Measurements from ENCODE around the gene LRRTM3.

LRRTM3 gene

GRCh38 chr10:66929375-66929774, 3.5 kb downstream of the LRRTM3 start:
- in situ Hi-C loops (cut with HindIII; ENCODE audit: low sequenced_read_pairs), result no loop called here
- no peak for TF ChIP-seq CTCF (IDR thresholded peaks at IDR 0.05; ENCODE audit: low read depth, low read length)
- DNase-seq (ENCODE audit: low read depth, low spot score), result no peak
- H3K4me3 ChIP-seq (ENCODE audit: low read depth, low read length), result no peak overlapping the region

GRCh38 chr10:66931340-66931948, 5.6 kb downstream of the LRRTM3 start:
- in situ Hi-C loops (cut with HindIII; ENCODE audit: low sequenced_read_pairs), result no loop called here
- TF ChIP-seq CTCF (IDR thresholded peaks at IDR 0.05; ENCODE audit: low read depth, low read length), result peak; percentile 76
- H3K4me3 ChIP-seq (ENCODE audit: low read depth, low read length), result no peak overlapping the region
- DNase-seq (ENCODE audit: low read depth, low spot score), result peak; percentile 68

DNA sequence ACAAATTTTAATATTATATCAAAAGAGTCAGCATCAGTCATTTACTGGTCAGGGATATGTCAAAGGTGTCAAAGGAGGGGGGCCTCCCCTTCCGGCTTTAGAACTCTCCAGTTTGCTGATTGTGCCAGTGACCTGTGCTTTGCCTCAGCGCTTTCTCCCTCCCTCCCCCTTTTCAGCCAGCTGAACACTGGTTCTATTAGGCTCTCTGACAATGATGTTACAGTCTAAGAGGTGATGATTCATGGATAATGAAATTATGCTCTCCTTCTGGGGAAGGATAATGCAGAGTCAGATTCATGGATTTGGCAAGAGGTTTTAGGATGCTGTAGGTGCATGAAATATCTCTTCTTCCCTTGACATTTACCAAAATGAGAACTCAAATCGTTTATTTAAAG, 6.1 kb downstream of the LRRTM3 start:
- H3K4me3 ChIP-seq (ENCODE audit: low read depth, low read length), result no peak overlapping the region
- in situ Hi-C loops (cut with HindIII; ENCODE audit: low sequenced_read_pairs), result no loop called here
- TF ChIP-seq CTCF (IDR thresholded peaks at IDR 0.05; ENCODE audit: low read depth, low read length), result no peak
- DNase-seq (ENCODE audit: low read depth, low spot score), result no peak

GRCh38 chr10:66934711-66935110, 8.9 kb downstream of the LRRTM3 start:
- in situ Hi-C loops (cut with HindIII; ENCODE audit: low sequenced_read_pairs), result no loop called here
- no peak overlapping the region for H3K4me3 ChIP-seq (ENCODE audit: low read depth, low read length)
- TF ChIP-seq CTCF (IDR thresholded peaks at IDR 0.05; ENCODE audit: low read depth, low read length), result no peak
- no peak for DNase-seq (ENCODE audit: low read depth, low spot score)

DNA sequence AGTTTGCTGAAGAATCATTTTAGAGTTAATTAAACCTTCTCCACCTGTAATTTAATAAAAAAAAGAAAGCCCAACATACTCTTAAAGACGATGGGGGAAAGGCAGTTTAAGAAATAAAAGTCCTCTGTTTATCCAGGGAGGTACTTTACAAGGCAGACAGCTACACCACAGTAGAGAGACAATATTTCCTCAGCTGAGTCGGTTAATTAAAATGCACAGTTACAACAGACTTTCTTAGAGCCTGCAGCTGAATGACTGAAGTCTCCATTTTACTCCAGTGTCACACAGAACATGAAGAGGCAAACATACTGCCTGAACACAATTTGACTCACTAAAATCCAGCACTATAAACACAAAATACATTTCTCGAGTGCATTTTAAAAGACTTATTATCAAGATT, 15.1 kb downstream of the LRRTM3 start:
- in situ Hi-C loops (cut with HindIII; ENCODE audit: low sequenced_read_pairs), result no loop called here
- no peak for DNase-seq (ENCODE audit: low read depth, low spot score)
- no peak overlapping the region for H3K4me3 ChIP-seq (ENCODE audit: low read depth, low read length)
- TF ChIP-seq CTCF (IDR thresholded peaks at IDR 0.05; ENCODE audit: low read depth, low read length), result no peak

GRCh38 chr10:66941491-66941890, 15.7 kb downstream of the LRRTM3 start:
- no peak for TF ChIP-seq CTCF (IDR thresholded peaks at IDR 0.05; ENCODE audit: low read depth, low read length)
- no peak overlapping the region for H3K4me3 ChIP-seq (ENCODE audit: low read depth, low read length)
- DNase-seq (ENCODE audit: low read depth, low spot score), result no peak
- in situ Hi-C loops (cut with HindIII; ENCODE audit: low sequenced_read_pairs), result no loop called here

GRCh38 chr10:66942407-66942806, 16.6 kb downstream of the LRRTM3 start:
- no peak for TF ChIP-seq CTCF (IDR thresholded peaks at IDR 0.05; ENCODE audit: low read depth, low read length)
- in situ Hi-C loops (cut with HindIII; ENCODE audit: low sequenced_read_pairs), result no loop called here
- DNase-seq (ENCODE audit: low read depth, low spot score), result no peak
- H3K4me3 ChIP-seq (ENCODE audit: low read depth, low read length), result no peak overlapping the region

Data from astrocyte of the spinal cord (primary cell).